ENCODE data around the gene PLXNC1. TPM values are rescaled to one million over a fixed set of nuclear protein-coding genes. Genes with fewer than 3 reads are reported as not detected.

Gene PLXNC1
- total RNA-seq, 1 donor from 2014 or later, result 15.7 TPM

DNA sequence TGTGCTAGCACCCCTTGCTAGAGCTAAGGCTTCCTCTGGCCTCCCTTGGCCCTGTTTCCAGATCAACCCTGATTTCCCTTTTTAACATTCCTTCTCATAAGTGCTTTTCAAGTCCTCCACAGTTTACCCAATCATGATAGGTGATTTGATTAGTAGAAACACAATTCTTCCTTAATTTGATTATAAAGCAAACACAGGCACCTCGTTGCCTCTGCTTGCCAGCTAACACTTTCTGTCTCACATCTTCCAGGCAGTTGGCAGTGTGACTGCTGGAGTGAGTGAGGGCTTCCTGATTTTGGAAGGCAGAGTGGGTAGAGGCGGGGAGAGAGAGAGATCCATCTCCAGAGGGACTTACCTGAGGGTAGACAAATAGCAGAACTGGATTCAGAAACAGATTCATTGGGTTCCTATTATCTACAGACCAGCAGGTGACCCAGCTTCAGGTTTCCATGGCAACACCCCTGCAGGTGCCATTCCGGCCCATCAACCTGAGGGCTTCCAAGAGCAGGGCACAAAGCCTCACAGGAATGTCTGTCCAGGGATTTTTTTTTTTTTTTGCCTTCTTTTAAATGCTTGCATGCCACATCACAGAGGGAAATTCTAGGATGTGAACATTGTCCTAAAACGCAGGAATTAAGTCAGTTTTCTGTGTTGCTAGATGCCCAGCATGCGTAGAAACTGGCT is 77.7 kb downstream of the PLXNC1 start:
- no peak for ATAC-seq
- intact Hi-C loops (cut with DNase I), result no loop called here
- TF ChIP-seq, protein P1, sequence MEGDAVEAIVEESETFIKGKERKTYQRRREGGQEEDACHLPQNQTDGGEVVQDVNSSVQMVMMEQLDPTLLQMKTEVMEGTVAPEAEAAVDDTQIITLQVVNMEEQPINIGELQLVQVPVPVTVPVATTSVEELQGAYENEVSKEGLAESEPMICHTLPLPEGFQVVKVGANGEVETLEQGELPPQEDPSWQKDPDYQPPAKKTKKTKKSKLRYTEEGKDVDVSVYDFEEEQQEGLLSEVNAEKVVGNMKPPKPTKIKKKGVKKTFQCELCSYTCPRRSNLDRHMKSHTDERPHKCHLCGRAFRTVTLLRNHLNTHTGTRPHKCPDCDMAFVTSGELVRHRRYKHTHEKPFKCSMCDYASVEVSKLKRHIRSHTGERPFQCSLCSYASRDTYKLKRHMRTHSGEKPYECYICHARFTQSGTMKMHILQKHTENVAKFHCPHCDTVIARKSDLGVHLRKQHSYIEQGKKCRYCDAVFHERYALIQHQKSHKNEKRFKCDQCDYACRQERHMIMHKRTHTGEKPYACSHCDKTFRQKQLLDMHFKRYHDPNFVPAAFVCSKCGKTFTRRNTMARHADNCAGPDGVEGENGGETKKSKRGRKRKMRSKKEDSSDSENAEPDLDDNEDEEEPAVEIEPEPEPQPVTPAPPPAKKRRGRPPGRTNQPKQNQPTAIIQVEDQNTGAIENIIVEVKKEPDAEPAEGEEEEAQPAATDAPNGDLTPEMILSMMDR (IDR thresholded peaks at IDR 0.05), result no peak
- Histone ChIP-seq H3K36me3 (no peaks in the 10 kb centered on the region), H3K27me3 (no peaks in the 10 kb centered on the region), H3K4me1 (no peaks in the 10 kb centered on the region), H3K27ac (no peak overlapping the region), H3K4me3 (no peak overlapping the region), H3K9me3 (no peaks in the 10 kb centered on the region)
- DNase-seq, result no peak

DNA sequence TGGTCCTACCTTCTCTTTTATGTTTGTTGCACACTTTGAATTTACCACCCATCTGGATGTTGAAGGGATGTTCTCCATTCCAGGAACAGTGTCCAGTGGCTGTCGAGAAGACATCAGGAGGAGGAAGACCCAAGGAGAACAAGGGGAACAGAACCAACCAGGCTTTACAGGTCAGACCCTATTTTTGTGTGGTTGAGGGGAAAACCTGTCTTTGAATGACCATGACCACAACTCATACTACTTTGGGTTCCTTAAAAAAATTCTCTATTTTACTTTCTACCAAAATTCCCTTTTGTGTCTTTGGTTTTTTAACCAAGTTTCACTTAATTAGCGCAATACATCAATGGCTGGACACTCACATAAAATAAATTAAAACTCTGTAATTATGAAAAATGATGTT is 78.7 kb downstream of the PLXNC1 start:
- Histone ChIP-seq H3K4me1 (no peaks in the 10 kb centered on the region), H3K27me3 (no peaks in the 10 kb centered on the region), H3K27ac (no peak overlapping the region), H3K4me3 (no peak overlapping the region), H3K36me3 (no peaks in the 10 kb centered on the region), H3K9me3 (no peaks in the 10 kb centered on the region)
- DNase-seq (no peak), ATAC-seq (no peak)
- TF ChIP-seq, protein P1 (IDR thresholded peaks at IDR 0.05), result no peak
- intact Hi-C loops (cut with DNase I), result no loop called here

DNA sequence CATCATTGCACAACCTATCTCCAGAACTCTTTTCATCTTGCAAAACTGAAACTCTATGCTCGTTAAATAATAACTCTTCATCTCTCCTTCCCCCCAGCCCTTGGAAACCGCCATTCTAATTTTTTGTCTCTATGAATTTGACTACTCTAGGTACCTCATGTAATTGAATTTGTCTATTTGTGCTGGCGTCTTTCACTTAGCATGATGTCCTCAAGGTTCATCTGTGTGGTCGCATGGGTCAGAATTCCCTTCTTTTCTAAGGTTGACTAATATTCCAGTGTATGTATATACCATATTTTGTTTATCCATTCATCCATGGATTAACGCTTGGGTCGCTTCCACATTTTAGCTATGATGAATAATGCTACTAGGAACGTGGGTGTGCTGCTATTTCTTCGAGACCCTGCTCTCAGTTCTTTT is 80.1 kb downstream of the PLXNC1 start:
- Histone ChIP-seq H3K9me3 (no peaks in the 10 kb centered on the region), H3K36me3 (no peaks in the 10 kb centered on the region), H3K27ac (no peak overlapping the region), H3K27me3 (no peaks in the 10 kb centered on the region), H3K4me1 (no peaks in the 10 kb centered on the region), H3K4me3 (no peak overlapping the region)
- DNase-seq, result no peak
- TF ChIP-seq, protein P1 (IDR thresholded peaks at IDR 0.05), result no peak
- intact Hi-C loops (cut with DNase I), result no loop called here
- ATAC-seq, result no peak

DNA sequence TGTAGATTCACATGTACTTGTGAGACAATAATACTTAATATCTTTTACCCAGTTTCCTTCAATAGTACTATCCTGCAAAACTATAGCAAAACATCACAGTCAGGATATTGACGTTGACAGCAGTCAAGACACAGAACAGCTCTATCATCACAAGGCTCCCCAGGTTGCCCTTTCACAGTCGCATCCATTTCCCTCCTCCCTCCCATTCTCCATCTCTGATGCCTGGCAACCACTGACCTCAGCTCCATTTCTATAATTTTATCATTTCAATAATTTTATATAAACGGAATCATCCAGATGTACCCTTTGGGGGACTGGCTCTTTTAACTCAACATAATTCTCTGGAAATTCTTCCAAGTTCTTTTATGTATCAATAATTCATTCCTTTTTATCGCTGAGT is 81.5 kb downstream of the PLXNC1 start:
- no peak for DNase-seq
- H3K36me3 ChIP-seq, result no peaks in the 10 kb centered on the region
- TF ChIP-seq, protein P1 (IDR thresholded peaks at IDR 0.05), result no peak
- no peak overlapping the region for H3K4me3 ChIP-seq
- no peaks in the 10 kb centered on the region for H3K9me3 ChIP-seq
- H3K27ac ChIP-seq, result no peak overlapping the region
- no peaks in the 10 kb centered on the region for H3K4me1 ChIP-seq
- ATAC-seq, result no peak
- intact Hi-C loops (cut with DNase I), result no loop called here
- H3K27me3 ChIP-seq, result no peaks in the 10 kb centered on the region

DNA sequence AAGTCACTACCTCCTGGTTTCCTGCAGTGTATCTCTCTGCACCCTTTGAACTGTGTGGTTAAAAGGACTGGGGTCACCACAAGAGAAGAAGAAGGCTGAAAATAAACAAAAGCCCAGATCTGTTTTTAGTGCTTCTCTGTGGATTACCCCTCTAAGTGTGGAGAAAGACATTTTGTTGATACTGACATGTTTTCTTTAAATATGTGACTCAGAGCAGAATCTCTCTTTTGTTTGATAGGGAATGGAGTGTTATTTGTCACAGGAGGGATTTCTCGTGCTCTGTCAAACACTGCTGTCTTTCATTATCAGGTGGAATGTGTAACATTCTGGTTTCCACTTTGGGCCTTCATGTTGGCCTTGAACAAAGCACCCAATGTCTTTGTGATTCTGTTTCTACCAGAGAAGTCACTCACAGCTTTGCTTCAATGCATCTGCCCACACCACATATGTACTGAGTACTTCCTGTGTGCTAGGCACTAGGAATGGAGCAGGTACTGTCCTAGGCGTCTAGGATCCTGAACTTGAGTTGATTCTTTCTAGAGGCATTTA is 82.1 kb downstream of the PLXNC1 start:
- TF ChIP-seq, protein P1 (IDR thresholded peaks at IDR 0.05), result no peak
- Histone ChIP-seq H3K27ac (no peak overlapping the region), H3K27me3 (no peaks in the 10 kb centered on the region), H3K4me1 (no peaks in the 10 kb centered on the region), H3K9me3 (no peaks in the 10 kb centered on the region), H3K36me3 (no peaks in the 10 kb centered on the region), H3K4me3 (no peak overlapping the region)
- DNase-seq (no peak), ATAC-seq (no peak)
- intact Hi-C loops (cut with DNase I), result no loop called here

Measured in upper lobe of right lung (tissue), 1 donor.